ENCODE results near the gene PPIF.

- no peak for TF ChIP-seq EZH2phosphoT487 (IDR thresholded peaks at IDR 0.05)
- no peak for TF ChIP-seq CTCF (IDR thresholded peaks at IDR 0.05)
- no peak for TF ChIP-seq EZH2 (IDR thresholded peaks at IDR 0.05)
Observed at GRCh38 chr10:79390057-79390456, 42.8 kb downstream of the PPIF start.

All from neural progenitor cell (in vitro differentiated cells).